ENCODE measurements around the gene TNNC1. TPM values are rescaled to one million over a fixed set of nuclear protein-coding genes. Genes with fewer than 3 reads are reported as not detected.

Gene TNNC1
- total and polyA plus RNA-seq, 10 of the 15 experiments (the other 5 are each of a cell fraction or from before 2014, with no cell fraction given), result 0.13 to 1.3 (median 0.53) TPM; not detected in 2

GRCh38 chr3:52456800-52457183, 3.0 kb upstream of the TNNC1 start:
- Histone ChIP-seq H3K9me3 (replicated peaks; ENCODE audit: control insufficient read depth, insufficient read depth, low read length) (no peaks in the 10 kb centered on the region), H3K4me3 (peak overlapping the region; percentile 88), H3K36me3 (ENCODE audit: control insufficient read depth in 2 of 2, insufficient read depth in 2 of 2, low read length in 1 of 2) (peaks cover 0 to 14% of the 10 kb centered on the region in 2 experiments; a peak in 3 of 4 replicates), H3K4me2 (ENCODE audit: control insufficient read depth, insufficient read depth) (peak overlapping the region; percentile 98), H3K79me2 (ENCODE audit: control insufficient read depth, insufficient read depth, low read length) (peaks cover 26% of the 10 kb centered on the region), H4K20me1 (ENCODE audit: control insufficient read depth, insufficient read depth) (no peaks in the 10 kb centered on the region), H2AFZ (ENCODE audit: control insufficient read depth, low read depth, low read length) (no peak overlapping the region), H3K27me3 (replicated peaks in 1 of 2; ENCODE audit: control insufficient read depth in 2 of 2, insufficient read depth in 2 of 2, low read length in 1 of 2) (no peaks in the 10 kb centered on the region), H3K27ac (ENCODE audit: control insufficient read depth, insufficient read depth) (no peak overlapping the region), H3K4me1 (ENCODE audit: control insufficient read depth, insufficient read depth, low read length) (peaks cover 36% of the 10 kb centered on the region), H3K9ac (ENCODE audit: control insufficient read depth, insufficient read depth, low read length) (no peak overlapping the region)
- no peak for DNase-seq (ENCODE audit: low read depth, low spot score)
- no peak for FAIRE-seq
- WGBS (ENCODE audit: insufficient coverage, insufficient replicate concordance, low lambda C conversion rate, missing lambda C conversion rate), result 91% methylated on average over 5 of the region's 5 CpGs
- CTCF ChIA-PET, result interaction anchor here (1.5 to 5.1 kb wide), 3 partner anchors 10 to 117 kb away, joined by 3 to 34 read pairs (median 6); partner anchors contain the start of gene SEMA3G
- in situ Hi-C loops (cut with MboI) (no loop called here), intact Hi-C loops (cut with micrococcal nuclease; ENCODE audit: unreplicated experiment) (loop anchor here (5.0 to 10.0 kb wide), 2 partner anchors 81 to 228 kb away; partner anchors contain the start of genes GNL3, PBRM1 and UQCC5)
- POLR2A ChIA-PET, result interaction anchor here (0.6 to 1.7 kb wide), 3 partner anchors 8 to 512 kb away, joined by 3 to 4 read pairs (median 4); no protein-coding TSS in a partner anchor
- BruUV-seq (replicated peaks), result TSS peak; percentile 59
- ATAC-seq, result no peak
- SMC1A ChIA-PET (ENCODE audit: uncharacterized antibody, unreplicated experiment), result interaction anchor here (0.8 to 2.0 kb wide), 2 partner anchors 11 to 78 kb away, joined by 3 to 6 read pairs; partner anchors contain the start of gene SEMA3G
- RAD21 ChIA-PET (ENCODE audit: unreplicated experiment), result no interaction called here
- TF ChIP-seq PKNOX1 (IDR thresholded peaks at IDR 0.05) (no peak), EED (IDR thresholded peaks at IDR 0.05; ENCODE audit: low read depth) (no peak), NR2F1 (conservative IDR thresholded peaks at IDR 0.05) (no peak), DPF2 (IDR thresholded peaks at IDR 0.05) (no peak), IKZF1 (conservative IDR thresholded peaks at IDR 0.05) (no peak)
- TF ChIP-seq, protein P1, sequence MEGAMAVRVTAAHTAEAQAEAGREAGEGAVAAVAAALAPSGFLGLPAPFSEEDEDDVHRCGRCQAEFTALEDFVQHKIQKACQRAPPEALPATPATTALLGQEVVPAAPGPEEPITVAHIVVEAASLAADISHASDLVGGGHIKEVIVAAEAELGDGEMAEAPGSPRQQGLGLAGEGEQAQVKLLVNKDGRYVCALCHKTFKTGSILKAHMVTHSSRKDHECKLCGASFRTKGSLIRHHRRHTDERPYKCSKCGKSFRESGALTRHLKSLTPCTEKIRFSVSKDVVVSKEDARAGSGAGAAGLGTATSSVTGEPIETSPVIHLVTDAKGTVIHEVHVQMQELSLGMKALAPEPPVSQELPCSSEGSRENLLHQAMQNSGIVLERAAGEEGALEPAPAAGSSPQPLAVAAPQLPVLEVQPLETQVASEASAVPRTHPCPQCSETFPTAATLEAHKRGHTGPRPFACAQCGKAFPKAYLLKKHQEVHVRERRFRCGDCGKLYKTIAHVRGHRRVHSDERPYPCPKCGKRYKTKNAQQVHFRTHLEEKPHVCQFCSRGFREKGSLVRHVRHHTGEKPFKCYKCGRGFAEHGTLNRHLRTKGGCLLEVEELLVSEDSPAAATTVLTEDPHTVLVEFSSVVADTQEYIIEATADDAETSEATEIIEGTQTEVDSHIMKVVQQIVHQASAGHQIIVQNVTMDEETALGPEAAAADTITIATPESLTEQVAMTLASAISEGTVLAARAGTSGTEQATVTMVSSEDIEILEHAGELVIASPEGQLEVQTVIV (IDR thresholded peaks at IDR 0.05; ENCODE audit: borderline replicate concordance, partially characterized antibody), result no peak
